SK-N-SH (cell line): ENCODE measurements around the gene PDZK1IP1. TPM values are rescaled to one million over a fixed set of nuclear protein-coding genes. Genes with fewer than 3 reads are reported as not detected.

Experiments used
- CTCF ChIA-PET: fragments of 300-600, 350-600 bp; formaldehyde crosslinking; extraction: SDS; loops from one replicate; lab custom pipeline; 2021; lab: Yijun Ruan, JAX
- POLR2A ChIA-PET: fragments of 350-600 bp; sonication (Branson Sonifier 250); formaldehyde crosslinking; extraction: SDS; loops from one replicate; lab custom pipeline; 2020; ENCODE audit warnings: antibody characterized with exemption, inconsistent platforms; lab: Yijun Ruan, JAX
- DNase-seq: peaks from one replicate; pipeline ENCODE4 v3.0.0; 2012
- H2AFZ ChIP-seq: fragments of 200-600 bp; sonication (generic); 2 replicates; pipeline ENCODE4 v1.8.1; 2016; ENCODE audit warnings: antibody characterized with exemption, mild to moderate bottlenecking, low read depth
- H3F3A ChIP-seq: fragments of 200-600 bp; sonication (generic); replicated peaks from 2 replicates; pipeline ENCODE3; 2016; ENCODE audit warnings: antibody characterized with exemption, mild to moderate bottlenecking; ENCODE audit not compliant: insufficient read depth
- H3K27ac ChIP-seq, 2 experiments: fragments of 200-500 bp in 1 of 2; fragments of 200-600 bp in 1 of 2; sonication (Bioruptor generic) in 1 of 2; sonication (generic), shearing (Covaris generic) in 1 of 2; 2 replicates each; pipeline versions ENCODE4 v1.5.1 to v1.6.1; 2014 to 2016; ENCODE audit warnings: low read depth in 2 of 2, inconsistent platforms in 1 of 2, low read length in 1 of 2, mild to moderate bottlenecking in 1 of 2, mixed read lengths in 1 of 2
- H3K27me3 ChIP-seq: fragments of 200-600 bp; sonication (generic), shearing (Covaris generic); 2 replicates; pipeline ENCODE4 v1.6.1; 2016; ENCODE audit warnings: mixed run types; ENCODE audit not compliant: insufficient read depth
- H3K36me3 ChIP-seq, 2 experiments: fragments of 200-500 bp in 1 of 2; fragments of 200-600 bp in 1 of 2; sonication (Bioruptor generic) in 1 of 2; sonication (generic) in 1 of 2; replicated peaks in 1 of 2; 2 replicates each; pipeline versions ENCODE3 to v1.5.1; 2014 to 2016; ENCODE audit warnings: low read length in 1 of 2, mild to moderate bottlenecking in 1 of 2; ENCODE audit not compliant: insufficient read depth in 2 of 2, control insufficient read depth in 1 of 2
- H3K4me1 ChIP-seq, 2 experiments: fragments of 200-500 bp in 1 of 2; fragments of 200-600 bp in 1 of 2; sonication (Bioruptor generic) in 1 of 2; sonication (generic), shearing (Covaris generic) in 1 of 2; 2 replicates each; pipeline versions ENCODE4 v1.5.1 to v1.6.1; 2014 to 2016; ENCODE audit warnings: low read depth in 1 of 2, low read length in 1 of 2, mixed run types in 1 of 2; ENCODE audit not compliant: insufficient read depth in 2 of 2, control insufficient read depth in 1 of 2
- H3K4me2 ChIP-seq: fragments of 200-600 bp; sonication (generic), shearing (Covaris generic); 2 replicates; pipeline ENCODE4 v1.6.1; 2017; ENCODE audit warnings: mixed run types
- H3K4me3 ChIP-seq, 2 experiments: fragments of 200-500 bp in 1 of 2; fragments of 200-600 bp in 1 of 2; sonication (Bioruptor generic) in 1 of 2; sonication (generic), shearing (Covaris generic) in 1 of 2; 2 replicates each; pipeline versions ENCODE4 v1.5.1 to v1.8.1; 2014 to 2016; ENCODE audit warnings: low read depth in 2 of 2, inconsistent platforms in 1 of 2, low read length in 1 of 2, mild to moderate bottlenecking in 1 of 2, mixed read lengths in 1 of 2, moderate library complexity in 1 of 2
- H3K79me2 ChIP-seq: fragments of 200-600 bp; sonication (generic); 2 replicates; pipeline ENCODE4 v1.8.1; 2017; ENCODE audit warnings: mild to moderate bottlenecking; ENCODE audit not compliant: insufficient read depth
- H3K9ac ChIP-seq: fragments of 200-600 bp; sonication (generic); 2 replicates; pipeline ENCODE4 v1.6.1; 2017; ENCODE audit warnings: mixed run types
- H3K9me2 ChIP-seq: fragments of 200-600 bp; sonication (generic); 2 replicates; pipeline ENCODE4 v1.6.1; 2017; ENCODE audit warnings: mixed run types
- H3K9me3 ChIP-seq: fragments of 200-600 bp; sonication (generic); 2 replicates; pipeline ENCODE4 v1.6.1; 2017; ENCODE audit warnings: mixed run types, mild to moderate bottlenecking, moderate library complexity
- H4K20me1 ChIP-seq: fragments of 200-600 bp; sonication (generic); 2 replicates; pipeline ENCODE4 v1.6.1; 2017; ENCODE audit warnings: mild to moderate bottlenecking, mixed run types; ENCODE audit not compliant: insufficient read depth
- CHD2 ChIP-seq: fragments of 150-350 bp; IDR thresholded peaks from 2 replicates; pipeline ENCODE4 v1.6.1; 2018; ENCODE audit warnings: low read length; ENCODE audit not compliant: partially characterized antibody
- CTCF ChIP-seq: fragments of 200-600 bp; sonication (generic); IDR thresholded peaks from 2 replicates; pipeline ENCODE4 v1.6.1; 2017; ENCODE audit warnings: antibody characterized with exemption, mild to moderate bottlenecking, moderate library complexity
- ELF1 ChIP-seq: IDR thresholded peaks from 2 replicates; pipeline ENCODE4 v1.4.0; 2012
- EZH2phosphoT487 ChIP-seq: fragments of 200-600 bp; sonication (generic); IDR thresholded peaks from 2 replicates; pipeline ENCODE4 v1.6.1; 2017; ENCODE audit warnings: low read depth, mixed run types, mild to moderate bottlenecking, antibody characterized with exemption, moderate library complexity, borderline replicate concordance
- FOSL2 ChIP-seq: IDR thresholded peaks from 2 replicates; pipeline ENCODE4 v1.4.0; 2012; ENCODE audit warnings: low read depth, mild to moderate bottlenecking, moderate library complexity, borderline replicate concordance
- FOXJ3 ChIP-seq: sonication (generic); formaldehyde crosslinking; IDR thresholded peaks from 2 replicates; pipeline ENCODE4 v1.5.1; 2020; ENCODE audit warnings: mild to moderate bottlenecking, missing genetic modification reagents
- FOXM1 ChIP-seq: IDR thresholded peaks from 2 replicates; pipeline ENCODE4 v1.4.0; 2012; ENCODE audit warnings: low read depth, mild to moderate bottlenecking
- GATA2 ChIP-seq: sonication (generic); formaldehyde crosslinking; IDR thresholded peaks from 2 replicates; pipeline ENCODE4 v1.5.0; 2020; ENCODE audit warnings: mild to moderate bottlenecking, missing genetic modification reagents
- JUND ChIP-seq: IDR thresholded peaks from 2 replicates; pipeline ENCODE4 v1.4.0; 2012
- MAX ChIP-seq: IDR thresholded peaks from 2 replicates; pipeline ENCODE4 v1.4.0; 2012; ENCODE audit warnings: low read depth
- MEF2A ChIP-seq: IDR thresholded peaks from 2 replicates; pipeline ENCODE4 v1.4.0; 2012; ENCODE audit warnings: low read depth, borderline replicate concordance
- MXI1 ChIP-seq: IDR thresholded peaks from 2 replicates; pipeline ENCODE4 v1.6.1; 2012; ENCODE audit warnings: mild to moderate bottlenecking, low read depth, low read length, improper control_type of control experiment
- NFIC ChIP-seq: IDR thresholded peaks from 2 replicates; pipeline ENCODE4 v1.4.0; 2012; ENCODE audit warnings: borderline replicate concordance
- RCOR1 ChIP-seq: fragments of 150-350 bp; IDR thresholded peaks from 2 replicates; pipeline ENCODE4 v1.6.1; 2017; ENCODE audit warnings: antibody characterized with exemption, low read length
- RFX5 ChIP-seq: IDR thresholded peaks from 2 replicates; pipeline ENCODE4 v1.6.1; 2012; ENCODE audit warnings: mild to moderate bottlenecking, improper control_type of control experiment, low read length
- SIN3A ChIP-seq: IDR thresholded peaks from 2 replicates; pipeline ENCODE4 v1.6.1; 2012; ENCODE audit warnings: low read depth, mild to moderate bottlenecking, low read length, moderate library complexity, borderline replicate concordance
- TCF12 ChIP-seq: IDR thresholded peaks from 2 replicates; pipeline ENCODE4 v1.4.0; 2012
- YY1 ChIP-seq: IDR thresholded peaks from 2 replicates; pipeline ENCODE4 v1.4.0; 2012; ENCODE audit warnings: low read depth, mild to moderate bottlenecking
- WGBS: methylation state at CpG from one replicate; pipeline ENCODE4 v1.1.6; 2017; ENCODE audit warnings: low lambda C conversion rate; 5-methylcytosine and 5-hydroxymethylcytosine counted together
- polyA plus RNA-seq, 3 experiments: library from polyadenylated mRNA; depleted of rRNA; stranded (reverse); fragments of >200 nt; gene quantifications; 2 replicates each; pipeline ENCODE4 v1.2.3, GENCODE V29; 2012
- TF ChIP-seq, protein P1 (sequence below): IDR thresholded peaks from 2 replicates; pipeline ENCODE4 v1.4.0; 2012; ENCODE audit warnings: low read depth, borderline replicate concordance

The PDZK1IP1 gene
- polyA plus RNA-seq, 1 of the 3 experiments (the other 2 are of a cell fraction) = not detected

GRCh38 chr1:47164552-47164951 lies 25.3 kb downstream of the PDZK1IP1 start:
- no peaks in the 10 kb centered on the region for H3K9me2 ChIP-seq
- ChIA-PET POLR2A (no interaction called here), CTCF (interaction anchor here (2.0 kb wide), 1 partner anchor 14 kb away, joined by 6 read pairs; no protein-coding TSS in a partner anchor)
- H3K4me3 ChIP-seq = no peak overlapping the region
- no peaks in the 10 kb centered on the region for H3K4me1 ChIP-seq
- no peaks in the 10 kb centered on the region for H3F3A ChIP-seq
- TF ChIP-seq CHD2 = no peak
- no peak for TF ChIP-seq YY1
- TF ChIP-seq MAX = no peak
- TF ChIP-seq CTCF = no peak
- no peak for TF ChIP-seq SIN3A
- no peak for TF ChIP-seq FOSL2
- TF ChIP-seq, protein P1, sequence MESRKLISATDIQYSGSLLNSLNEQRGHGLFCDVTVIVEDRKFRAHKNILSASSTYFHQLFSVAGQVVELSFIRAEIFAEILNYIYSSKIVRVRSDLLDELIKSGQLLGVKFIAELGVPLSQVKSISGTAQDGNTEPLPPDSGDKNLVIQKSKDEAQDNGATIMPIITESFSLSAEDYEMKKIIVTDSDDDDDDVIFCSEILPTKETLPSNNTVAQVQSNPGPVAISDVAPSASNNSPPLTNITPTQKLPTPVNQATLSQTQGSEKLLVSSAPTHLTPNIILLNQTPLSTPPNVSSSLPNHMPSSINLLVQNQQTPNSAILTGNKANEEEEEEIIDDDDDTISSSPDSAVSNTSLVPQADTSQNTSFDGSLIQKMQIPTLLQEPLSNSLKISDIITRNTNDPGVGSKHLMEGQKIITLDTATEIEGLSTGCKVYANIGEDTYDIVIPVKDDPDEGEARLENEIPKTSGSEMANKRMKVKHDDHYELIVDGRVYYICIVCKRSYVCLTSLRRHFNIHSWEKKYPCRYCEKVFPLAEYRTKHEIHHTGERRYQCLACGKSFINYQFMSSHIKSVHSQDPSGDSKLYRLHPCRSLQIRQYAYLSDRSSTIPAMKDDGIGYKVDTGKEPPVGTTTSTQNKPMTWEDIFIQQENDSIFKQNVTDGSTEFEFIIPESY = no peak
- no peak for TF ChIP-seq ELF1
- no peak for TF ChIP-seq FOXJ3
- no peak for TF ChIP-seq GATA2
- TF ChIP-seq EZH2phosphoT487 = no peak
- TF ChIP-seq TCF12 = no peak
- TF ChIP-seq RFX5 = no peak
- TF ChIP-seq, all 33 proteins: peak for 0
- no peak for DNase-seq
- no peak overlapping the region for H3K4me2 ChIP-seq
- H3K36me3 ChIP-seq = no peaks in the 10 kb centered on the region
- H3K79me2 ChIP-seq = no peaks in the 10 kb centered on the region
- no peak overlapping the region for H2AFZ ChIP-seq
- H3K9me3 ChIP-seq = no peaks in the 10 kb centered on the region
- H3K27ac ChIP-seq = no peak overlapping the region
- H3K27me3 ChIP-seq = no peaks in the 10 kb centered on the region
- H3K9ac ChIP-seq = no peak overlapping the region
- H4K20me1 ChIP-seq = no peaks in the 10 kb centered on the region

- POLR2A ChIA-PET = no interaction called here
- Histone ChIP-seq H3K27me3 (no peaks in the 10 kb centered on the region), H3K4me2 (no peak overlapping the region), H3K9ac (no peak overlapping the region), H3K9me3 (no peaks in the 10 kb centered on the region), H2AFZ (no peak overlapping the region), H3K79me2 (no peaks in the 10 kb centered on the region), H4K20me1 (no peaks in the 10 kb centered on the region), H3F3A (no peaks in the 10 kb centered on the region), H3K36me3 (no peaks in the 10 kb centered on the region), H3K9me2 (no peaks in the 10 kb centered on the region), H3K4me3 (no peak overlapping the region), H3K27ac (no peak overlapping the region), H3K4me1 (no peaks in the 10 kb centered on the region)
- 33% methylated on average over 5 of the region's 5 CpGs for WGBS
- no peak for DNase-seq
- CTCF ChIA-PET = interaction anchor here (1.0 to 1.8 kb wide), 2 partner anchors 14 to 17 kb away, joined by 3 to 9 read pairs; no protein-coding TSS in a partner anchor
- TF ChIP-seq, protein P1 = no peak
- TF ChIP-seq YY1 (no peak), CTCF (no peak), RFX5 (no peak), RCOR1 (no peak), FOXM1 (no peak), EZH2phosphoT487 (no peak), NFIC (no peak), MXI1 (no peak), SIN3A (no peak), JUND (no peak), MEF2A (no peak), FOSL2 (no peak), ELF1 (no peak)
These were observed 28.4 kb downstream of the PDZK1IP1 start for GRCh38 chr1:47161298-47162040.
